GM18499 (cell line): ENCODE measurements around the gene MED26.
"Not testable (repeated sequence)": the region's sequence is repeated elsewhere in the genome, so short reads cannot be mapped to it uniquely, and the experiment has no call there.

Experiments used
- ATAC-seq: cut with Tn5 transposase; IDR thresholded peaks from one replicate; pipeline ENCODE4 v1.9.1; 2021; ENCODE audit warnings: moderate number of reproducible peaks; ENCODE audit not compliant: insufficient read depth, unreplicated experiment

MED26 gene

GRCh38 chr19:16544473-16545231, 83.4 kb downstream of the MED26 start:
- ATAC-seq: no peak

DNA sequence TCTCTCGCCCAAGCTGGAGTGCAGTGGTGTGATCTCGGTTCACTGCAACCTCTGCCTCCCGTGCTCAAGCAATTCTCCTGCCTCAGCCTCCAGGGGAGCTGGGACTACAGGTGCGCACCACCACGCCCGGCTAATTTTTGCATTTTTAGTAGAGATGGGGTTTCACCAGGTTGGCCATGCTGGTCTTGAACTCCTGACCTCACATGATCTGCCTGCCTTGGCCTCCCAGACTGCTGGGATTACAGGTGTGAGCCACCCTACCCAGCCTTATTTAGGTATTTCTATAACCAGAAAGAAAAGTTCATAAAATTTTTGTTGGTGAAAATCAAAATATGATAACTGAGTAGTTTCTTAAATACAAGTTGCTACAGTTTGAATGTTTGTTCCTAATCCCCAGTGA, 84.3 kb downstream of the MED26 start:
- ATAC-seq: not testable (repeated sequence)

- no peak for ATAC-seq
Observed at GRCh38 chr19:16542910-16543472, 85.0 kb downstream of the MED26 start.

DNA sequence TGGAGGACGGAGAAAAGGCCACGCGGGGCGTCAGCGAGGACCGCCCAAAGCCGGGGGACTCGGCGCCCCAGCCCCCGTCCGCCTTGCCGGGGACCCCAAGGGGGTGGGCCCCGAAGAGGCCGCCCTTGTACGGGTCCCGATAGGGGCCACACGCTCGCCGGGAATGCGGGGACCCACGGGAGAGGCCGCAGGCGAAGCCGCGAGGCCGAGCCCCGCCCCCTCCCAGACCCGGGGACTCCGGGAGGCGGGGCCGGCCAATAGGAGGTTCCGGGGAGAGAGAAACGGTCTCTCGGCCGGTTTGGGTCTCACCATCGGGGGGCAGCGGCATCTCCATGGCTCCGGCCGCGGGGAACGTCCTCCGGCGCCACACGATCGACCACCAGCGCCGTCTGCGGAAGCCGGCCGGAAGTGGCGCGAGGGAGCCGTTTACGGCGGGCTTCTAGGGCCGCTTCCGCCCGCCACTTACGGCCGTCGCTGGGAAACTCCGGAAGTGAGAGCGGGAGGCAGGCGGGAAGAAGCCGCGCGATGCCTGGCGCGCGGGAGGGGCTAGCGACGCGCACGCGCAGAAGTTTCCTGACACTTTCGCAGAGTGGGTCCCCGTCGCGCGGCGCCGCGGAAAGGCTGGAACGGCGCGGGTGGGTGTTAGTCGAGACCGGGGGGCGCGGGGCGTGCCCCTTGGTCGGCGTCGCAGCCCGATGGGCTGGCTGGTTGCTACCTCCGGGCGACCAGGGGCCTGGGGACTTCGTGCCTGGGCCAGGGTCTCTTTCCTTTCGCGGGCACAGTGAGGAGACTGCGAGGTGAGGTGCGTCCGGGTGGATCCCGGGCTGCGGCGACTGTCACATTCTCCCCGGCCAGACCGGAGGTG, 85.7 kb downstream of the MED26 start, which contains the start of gene CHERP:
TSS of gene CHERP (minus strand) at position 393 of the 865 bp plus-strand sequence. CDS start at position 334, 59 bp downstream.
- peak; percentile 47 for ATAC-seq

GRCh38 chr19:16541526-16542044, 86.4 kb downstream of the MED26 start:
- ATAC-seq: no peak

DNA sequence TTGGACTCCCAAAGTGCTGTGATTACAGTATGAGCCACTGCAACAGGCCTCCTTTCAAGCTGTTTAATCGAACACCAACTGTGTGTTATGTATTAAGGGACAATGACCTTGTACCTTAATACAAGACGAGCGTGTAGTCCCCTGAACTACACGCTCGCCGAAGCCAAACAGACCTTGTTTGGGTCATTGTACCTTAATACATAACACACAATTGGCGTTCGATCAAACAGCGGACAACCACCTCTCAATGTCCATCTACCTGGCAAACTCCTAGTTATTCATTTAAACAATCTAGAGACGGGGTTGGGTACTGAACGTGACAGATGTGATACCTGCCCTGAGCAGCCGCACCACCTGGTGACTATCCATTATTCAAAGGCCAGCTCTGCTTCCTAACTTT, 87.1 kb downstream of the MED26 start:
- no peak for ATAC-seq

GRCh38 chr19:16537111-16537510, 90.9 kb downstream of the MED26 start:
- no peak for ATAC-seq

DNA sequence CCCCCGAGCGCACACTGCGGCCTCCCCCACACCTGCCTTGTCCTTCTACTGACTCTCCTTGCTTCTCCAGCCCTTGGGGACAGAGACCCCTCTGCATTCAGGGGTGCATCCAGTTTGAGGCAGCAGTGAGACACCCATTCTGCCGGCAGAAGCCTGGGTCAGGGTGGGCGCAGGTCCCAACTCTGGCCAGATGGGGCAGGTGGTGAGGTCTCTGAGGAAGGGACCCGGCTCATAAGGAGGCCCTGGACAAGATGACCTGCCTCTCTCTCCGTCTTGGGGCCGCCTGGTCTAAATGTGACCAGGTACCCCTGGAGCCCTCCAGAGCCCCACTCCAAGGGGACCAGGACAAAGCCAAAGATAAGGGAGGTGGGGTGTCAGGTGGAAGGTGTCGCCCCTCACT, 91.9 kb downstream of the MED26 start:
- no peak for ATAC-seq

DNA sequence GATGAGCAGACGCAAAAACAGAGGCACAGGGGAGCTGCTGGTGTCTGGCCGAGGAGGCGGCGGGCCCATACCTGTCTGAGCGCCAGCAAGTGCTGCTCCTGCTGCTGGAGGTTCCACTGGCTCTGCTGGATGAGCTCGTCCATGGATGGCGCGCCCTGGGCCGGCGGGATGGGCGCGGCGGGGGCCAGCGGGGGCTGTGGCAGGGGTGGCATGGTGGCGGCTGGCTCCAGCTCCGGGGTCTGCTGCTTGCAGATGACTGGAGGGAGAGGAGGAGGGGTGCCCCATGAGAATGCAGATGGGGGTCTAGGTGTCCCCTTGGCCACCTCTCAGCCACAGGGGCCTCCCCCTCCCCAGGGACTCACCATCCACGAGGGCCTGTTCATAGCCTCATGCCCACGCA, 92.6 kb downstream of the MED26 start:
- no peak for ATAC-seq

DNA sequence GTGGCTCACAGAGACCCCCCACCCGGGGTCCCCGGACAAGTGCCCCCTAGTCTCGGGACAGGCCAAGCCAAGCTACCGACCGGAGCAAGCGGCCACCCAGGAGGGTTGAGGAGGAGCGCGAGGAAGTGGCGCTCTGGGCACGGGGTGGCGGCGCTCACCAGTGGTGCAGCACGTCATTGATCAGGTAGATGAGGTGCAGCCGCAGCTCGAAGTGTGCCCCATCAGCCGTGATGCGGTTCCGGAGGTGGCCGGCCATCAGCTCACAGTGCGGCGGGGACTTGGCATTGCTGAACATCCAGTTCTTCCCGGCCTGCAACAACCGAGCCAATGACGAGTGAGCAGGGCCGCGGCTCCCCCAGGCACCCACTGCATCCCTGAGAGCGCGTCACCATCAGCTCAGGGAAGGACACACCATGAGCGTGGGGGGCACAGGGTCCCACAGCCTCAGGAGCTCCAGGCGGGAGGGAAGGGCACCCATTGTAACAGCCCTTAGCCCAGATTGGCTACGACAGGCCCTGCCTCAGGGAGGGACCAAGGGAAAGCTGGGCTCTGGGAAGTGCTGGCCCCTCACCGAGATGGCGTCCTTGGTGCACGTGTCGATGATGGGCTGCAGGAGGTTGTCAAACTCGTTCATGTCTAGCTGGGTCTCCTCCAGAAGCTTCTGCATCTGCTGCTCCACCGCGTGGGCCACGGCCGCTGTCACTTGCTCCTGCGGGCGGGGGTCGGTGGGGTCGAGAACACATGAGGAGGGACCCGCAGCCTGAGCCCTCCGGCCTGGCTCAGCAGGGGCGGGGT, 95.4 kb downstream of the MED26 start:
- ATAC-seq: no peak

- ATAC-seq: no peak
Observed at GRCh38 chr19:16531380-16531669, 96.7 kb downstream of the MED26 start.

GRCh38 chr19:16530540-16531379, 97.2 kb downstream of the MED26 start:
- no peak for ATAC-seq

DNA sequence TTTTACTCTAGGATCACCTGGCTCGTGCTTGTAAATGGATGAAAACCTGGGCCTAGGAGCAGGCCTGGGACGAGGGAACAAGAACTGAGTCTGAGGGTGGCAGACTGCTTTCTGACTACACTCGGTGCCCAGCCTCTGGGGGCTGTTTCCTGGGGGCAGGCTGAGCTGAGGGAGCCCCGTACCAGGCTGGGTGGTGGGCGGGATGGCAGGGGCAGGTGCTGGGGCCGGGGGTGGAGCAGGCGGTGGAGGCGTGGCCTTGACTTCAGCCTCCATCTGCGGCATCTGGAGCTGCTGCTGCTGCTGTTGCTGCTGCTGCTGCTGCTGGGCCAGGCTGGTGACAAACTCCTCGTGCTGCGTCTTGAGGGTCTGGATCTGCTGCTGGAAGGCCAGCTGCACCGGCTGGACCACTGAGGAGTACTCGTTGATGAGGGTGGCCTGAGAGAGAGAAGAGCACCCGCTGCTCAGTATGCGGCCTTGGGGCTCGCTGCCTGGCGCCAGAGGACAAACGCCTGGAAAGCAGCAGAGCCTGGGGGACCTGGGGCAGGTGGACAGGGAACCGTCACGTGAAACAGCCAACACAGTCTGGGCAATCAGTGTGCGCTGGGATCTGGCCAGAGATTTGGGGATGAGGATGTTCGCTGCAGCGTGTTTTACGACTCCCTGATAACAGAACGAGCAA, 98.4 kb downstream of the MED26 start:
- no peak for ATAC-seq

GRCh38 chr19:16527971-16528521, 100.0 kb downstream of the MED26 start:
- no peak for ATAC-seq

GRCh38 chr19:16527334-16527935, 100.6 kb downstream of the MED26 start:
- no peak for ATAC-seq

- ATAC-seq: no peak
Observed at GRCh38 chr19:16525751-16526481, 102.1 kb downstream of the MED26 start.

- ATAC-seq: no peak
Observed at GRCh38 chr19:16524991-16525734, 102.8 kb downstream of the MED26 start.
